ENCODE measurements around the gene MTRFR.

DNA sequence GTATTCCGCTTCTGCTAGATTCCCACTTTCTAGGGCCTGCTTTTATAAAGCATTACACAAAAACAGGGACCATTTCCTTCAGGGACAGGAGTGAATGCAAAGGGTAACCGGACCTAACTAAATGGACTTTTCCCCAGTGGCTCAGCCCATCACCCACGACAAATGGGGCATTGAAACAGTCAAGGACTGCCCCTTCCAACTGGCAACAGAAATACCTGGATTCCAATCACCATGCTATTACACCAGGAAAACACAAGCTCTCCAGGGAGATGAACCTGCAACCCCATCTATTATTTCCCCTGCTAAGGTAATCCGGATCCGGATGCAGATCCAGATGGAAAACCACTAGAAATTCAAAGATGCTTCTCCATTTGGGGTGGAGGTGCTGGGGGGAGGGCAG, 1.3 kb upstream of the MTRFR start:
- no peak for TF ChIP-seq EZH2phosphoT487 (IDR thresholded peaks at IDR 0.05; ENCODE audit: insufficient read depth, low read depth)
- no peak for TF ChIP-seq EZH2 (IDR thresholded peaks at IDR 0.05; ENCODE audit: insufficient read depth, poor library complexity, severe bottlenecking)
